Stimulated activated CD4-positive, alpha-beta T cell treated with anti-CD3 and anti-CD28 coated beads, Interleukin-15, amount 100 ng/mL, for 24 hours (primary cell): Measurements from ENCODE around the gene ORC6.

Experiments used
- DNase-seq: peaks from one replicate; pipeline ENCODE4 v3.0.0-alpha.2; 2020

Gene ORC6

DNA sequence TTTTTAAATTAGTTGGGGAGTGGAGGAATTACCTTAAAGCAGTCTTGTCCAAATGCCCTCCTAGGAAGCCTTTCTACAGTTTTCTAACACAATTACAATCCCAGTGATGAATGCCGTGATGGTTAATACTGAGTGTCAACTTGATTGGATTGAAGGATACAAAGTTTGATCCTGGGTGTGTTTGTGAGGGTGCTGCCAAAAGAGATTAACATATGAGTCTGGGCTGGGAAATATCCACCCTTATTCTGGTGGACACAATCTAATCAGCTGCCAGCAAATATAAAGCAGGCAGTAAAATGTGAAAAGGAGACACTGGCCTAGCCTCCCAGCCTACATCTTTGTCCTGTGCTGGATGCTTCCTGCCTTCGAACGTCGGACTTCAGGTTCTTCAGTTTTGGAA is 12.2 kb downstream of the ORC6 start:
- no peak for DNase-seq

DNA sequence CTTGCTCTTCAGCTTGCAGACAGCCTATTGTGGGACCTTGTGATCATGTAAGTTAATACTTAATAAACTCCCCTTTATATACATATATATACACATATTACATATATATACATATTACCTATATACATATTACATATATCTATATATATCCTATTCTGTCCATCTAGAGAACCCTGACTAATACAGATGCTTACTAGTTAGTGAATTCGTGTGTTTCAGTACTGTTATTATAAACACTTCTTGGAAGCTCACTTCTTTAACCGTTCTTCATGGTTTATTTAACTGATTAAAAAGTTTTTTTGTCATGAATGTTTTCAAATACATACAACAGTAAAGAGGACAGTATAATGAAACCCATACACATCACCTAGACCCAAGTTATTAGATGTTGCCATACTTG is 12.6 kb downstream of the ORC6 start:
- no peak for DNase-seq

DNA sequence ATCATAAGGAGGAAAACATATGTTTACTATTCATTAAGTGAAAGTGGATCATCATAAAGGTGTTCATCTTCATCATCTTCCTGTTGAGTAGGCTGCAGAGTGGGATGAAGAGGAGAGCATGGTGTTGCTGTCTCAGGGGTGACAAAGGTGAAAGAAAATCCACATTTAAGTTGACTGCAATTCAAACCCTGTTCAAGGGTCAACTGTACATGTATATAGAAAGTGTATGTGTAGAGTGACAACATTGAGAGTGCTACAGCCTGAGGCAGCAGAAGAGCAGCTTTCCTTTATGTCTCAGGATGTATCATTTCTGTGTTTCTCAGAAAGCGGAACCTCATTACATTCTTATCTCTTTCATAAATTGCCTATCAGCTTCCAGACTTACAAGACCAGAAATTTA is 17.2 kb downstream of the ORC6 start:
- no peak for DNase-seq

DNA sequence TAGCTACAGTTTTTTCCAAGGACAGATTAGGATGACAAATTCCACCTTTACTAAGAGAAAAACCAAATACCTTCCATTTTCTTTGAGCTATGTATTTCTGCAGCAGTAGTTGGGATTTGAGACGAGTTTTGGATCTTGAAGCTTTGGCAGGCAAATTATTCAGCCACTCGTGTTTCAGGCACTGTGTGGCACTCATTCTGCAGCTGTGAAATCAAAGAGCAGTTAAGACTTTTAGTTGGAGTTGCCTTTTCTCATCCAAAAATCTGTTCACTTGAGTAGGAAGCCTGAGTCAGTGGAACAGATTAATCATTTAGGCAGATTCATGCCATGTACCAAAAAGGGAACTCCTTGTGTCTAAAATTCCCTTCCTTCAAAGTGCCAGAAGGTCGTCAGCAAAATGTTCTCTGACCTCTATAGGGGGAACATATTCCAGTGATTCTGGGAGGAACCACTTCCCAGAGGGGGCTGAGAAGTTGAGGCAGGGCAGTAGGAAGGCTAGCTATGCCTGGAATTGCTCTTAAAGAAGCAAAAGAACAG is 20.1 kb downstream of the ORC6 start:
- DNase-seq = no peak

DNA sequence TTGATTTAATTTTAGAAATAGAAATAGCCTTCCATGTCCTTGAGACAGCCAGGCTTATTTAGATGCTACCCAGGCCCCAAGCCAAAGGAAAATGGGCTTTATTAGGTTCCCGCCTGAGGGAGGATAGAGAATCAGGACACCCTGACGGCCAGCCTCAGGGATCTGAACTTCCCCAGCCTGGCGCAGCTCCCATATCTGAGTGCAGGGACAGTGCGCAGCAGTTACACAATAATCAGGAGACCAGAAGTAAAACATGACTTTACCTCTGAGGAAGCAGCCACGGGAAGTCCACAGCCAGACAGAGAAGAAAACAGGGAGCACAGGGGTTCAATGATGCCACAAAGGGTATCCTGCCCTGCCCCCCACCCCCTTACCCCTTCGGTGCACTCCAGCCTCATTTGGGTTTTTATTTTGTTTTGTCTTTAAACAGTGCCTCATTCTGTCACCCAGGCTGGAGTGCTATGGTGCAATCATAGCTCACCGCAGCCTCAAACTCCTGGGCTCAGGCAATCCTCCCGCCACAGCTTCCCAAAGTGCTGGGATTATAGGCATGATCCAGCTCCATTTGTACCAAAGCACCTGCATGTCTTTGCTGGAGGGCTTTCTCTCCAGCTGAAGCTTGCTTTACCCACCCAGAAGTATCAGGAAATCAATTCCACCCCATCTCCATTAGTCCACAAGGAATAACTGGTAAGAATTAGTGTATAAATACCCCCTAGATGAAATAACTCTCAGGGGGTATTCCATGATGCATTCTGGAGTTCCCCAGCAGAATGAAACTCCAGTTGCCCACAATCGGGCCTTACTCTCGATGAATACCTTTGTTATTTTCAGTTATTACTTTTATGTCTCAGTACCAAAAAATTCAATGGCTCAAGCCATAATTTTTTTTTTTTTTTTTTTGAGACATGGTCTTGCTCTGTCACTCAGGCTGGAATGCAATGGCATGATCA is 21.9 kb downstream of the ORC6 start:
- no peak for DNase-seq

DNA sequence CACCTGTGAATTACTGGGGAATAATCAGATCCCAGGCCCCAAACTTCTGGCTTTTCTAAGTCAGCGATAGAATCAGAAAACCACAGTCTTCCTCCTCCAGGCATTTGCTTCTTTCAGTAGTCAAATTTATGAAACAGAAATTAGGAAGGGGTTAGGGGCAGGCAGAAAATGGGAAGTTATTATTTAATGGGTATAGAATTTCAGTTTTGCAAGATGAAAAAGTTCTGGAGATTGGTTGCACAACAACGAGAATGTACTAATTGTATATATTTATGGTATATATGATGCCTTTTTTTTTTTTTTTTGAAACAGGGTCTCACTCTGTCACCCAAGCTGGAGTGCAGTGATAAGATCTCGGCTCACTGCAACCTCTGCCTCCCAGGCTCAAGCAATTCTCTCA is 23.5 kb downstream of the ORC6 start:
- no peak for DNase-seq

DNA sequence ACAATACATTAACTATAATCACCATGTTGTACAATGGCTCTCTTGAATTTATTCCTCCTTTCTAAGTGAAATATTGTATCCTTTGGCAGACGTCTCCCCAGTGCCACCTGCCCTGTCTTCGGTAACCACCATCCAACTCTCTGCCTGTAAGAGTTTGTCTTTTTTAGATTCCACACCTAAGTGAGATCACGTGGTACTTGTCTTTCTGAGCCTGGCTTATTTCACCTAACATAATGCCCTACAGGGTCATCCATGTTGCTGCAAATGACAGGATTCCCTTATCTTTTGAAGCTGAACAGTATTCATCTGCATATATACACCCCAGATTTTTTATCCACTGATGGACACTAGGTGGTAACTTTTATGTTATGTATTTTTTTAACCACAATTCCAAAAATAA is 24.2 kb downstream of the ORC6 start:
- DNase-seq = no peak

DNA sequence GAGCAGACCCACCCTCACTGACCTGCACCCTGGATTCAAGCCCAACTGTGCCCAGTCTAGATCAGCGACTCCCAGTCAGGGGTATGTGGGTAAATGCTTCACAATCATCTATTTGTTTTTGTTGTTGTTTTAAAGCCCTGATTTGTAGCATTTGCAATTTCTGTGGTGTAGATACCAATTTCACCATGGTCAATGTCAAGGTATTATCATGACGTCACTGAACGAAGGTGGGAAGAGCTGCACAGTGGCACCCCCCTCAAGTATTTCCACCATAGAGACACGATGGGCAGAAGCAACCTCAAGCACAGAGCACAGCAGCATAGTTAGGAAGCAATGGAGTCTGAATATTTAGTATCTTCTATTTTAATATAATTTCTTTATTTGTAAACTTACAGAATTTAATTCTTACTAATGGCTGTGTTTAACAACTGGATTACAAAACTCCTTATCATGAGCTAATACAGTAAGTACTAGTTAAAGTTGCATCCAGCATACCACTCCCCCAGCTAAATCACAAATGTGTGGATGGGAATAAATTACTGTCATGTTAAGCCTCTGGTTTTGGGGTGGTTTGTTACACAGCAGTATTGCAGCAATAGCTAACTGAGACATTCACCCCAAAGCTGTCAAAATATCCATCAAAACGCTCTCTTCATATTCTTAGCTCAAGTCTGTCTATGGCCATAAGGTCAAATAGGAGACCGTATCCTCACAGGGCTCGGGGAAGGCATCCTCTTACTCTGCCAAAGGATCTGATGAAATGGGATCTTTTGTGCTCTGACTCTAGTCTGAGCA is 25.5 kb downstream of the ORC6 start:
- no peak for DNase-seq

DNA sequence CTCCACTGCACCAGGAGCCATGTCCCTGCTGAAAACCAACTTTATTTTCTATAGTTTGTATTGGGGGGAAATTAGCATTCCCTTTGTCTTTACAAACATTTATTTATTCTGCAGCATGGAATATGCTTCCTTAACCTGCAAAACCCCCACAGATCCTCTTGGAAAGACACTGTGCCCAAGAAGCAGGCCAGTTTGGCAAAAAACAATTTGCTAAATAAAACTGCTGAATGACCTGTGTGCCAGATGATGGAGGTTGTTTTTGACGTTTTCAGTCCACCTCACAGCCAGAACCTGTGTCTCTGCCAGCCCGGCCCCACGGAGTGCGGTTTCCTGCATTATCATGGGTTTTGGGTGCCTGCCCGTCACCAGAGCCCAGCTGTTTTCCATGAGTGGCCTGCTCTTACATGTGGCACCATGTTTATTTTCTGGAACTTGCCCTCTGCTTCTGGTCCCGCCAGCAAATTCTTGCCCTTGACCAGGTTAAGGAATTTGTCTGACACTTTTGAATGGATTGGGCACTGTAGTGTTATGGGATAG is 26.4 kb downstream of the ORC6 start:
- no peak for DNase-seq

DNA sequence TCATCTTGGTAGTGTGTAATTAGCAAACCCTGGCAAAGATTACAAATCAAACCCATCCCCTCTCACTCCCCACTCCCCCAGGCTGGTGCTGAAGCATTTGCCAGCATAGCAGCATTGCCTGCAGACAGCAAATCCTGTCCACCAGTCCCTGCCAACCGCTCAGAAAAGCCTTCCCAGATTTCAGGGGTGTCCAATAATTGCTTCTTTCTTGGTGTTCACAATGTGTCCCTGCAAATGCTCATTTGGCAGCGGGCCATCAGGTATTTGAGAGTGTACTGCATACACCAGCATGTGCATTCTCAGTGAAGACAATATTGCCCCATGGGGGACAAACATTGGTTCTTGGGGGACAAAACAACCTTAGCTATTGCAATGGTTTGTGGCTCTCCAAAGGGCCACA is 28.2 kb downstream of the ORC6 start:
- DNase-seq = no peak

DNA sequence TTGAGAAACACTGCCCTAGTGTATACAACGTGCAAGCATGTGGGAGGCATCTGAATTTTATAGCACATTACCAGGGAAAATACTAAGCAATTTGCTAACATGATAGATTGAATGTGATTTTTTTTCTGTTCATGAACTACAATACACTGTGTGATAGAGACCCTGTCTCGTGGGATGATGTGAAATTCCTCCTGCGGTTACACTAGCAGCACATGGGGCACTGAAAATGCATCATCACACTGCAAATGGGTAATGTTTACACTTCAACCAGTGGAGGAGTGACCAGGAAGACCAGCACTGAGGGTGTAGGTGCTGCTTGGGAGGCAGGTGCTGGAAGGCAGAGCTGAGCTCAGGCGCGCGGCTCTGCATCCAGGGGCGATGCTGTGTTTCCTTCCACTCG is 28.8 kb downstream of the ORC6 start:
- no peak for DNase-seq

DNA sequence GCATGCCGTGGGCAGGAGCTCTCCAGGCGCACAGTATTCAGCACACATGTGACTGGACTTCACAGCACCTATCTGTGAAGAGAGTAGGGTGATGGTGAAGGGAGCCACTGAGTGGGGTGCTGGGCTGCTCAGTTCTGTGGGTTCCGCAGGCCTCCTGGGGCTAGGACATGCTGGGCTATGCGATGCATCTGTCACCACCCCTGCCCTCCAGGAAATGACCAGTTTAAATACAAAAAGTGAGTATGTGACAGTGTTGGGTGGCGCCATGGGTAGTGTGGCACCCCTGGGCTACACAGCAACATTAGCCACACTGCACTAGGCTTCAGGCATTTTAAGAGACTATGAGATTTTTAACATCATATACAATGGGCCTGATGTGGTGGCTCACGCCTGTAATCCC is 30.1 kb downstream of the ORC6 start:
- no peak for DNase-seq

DNA sequence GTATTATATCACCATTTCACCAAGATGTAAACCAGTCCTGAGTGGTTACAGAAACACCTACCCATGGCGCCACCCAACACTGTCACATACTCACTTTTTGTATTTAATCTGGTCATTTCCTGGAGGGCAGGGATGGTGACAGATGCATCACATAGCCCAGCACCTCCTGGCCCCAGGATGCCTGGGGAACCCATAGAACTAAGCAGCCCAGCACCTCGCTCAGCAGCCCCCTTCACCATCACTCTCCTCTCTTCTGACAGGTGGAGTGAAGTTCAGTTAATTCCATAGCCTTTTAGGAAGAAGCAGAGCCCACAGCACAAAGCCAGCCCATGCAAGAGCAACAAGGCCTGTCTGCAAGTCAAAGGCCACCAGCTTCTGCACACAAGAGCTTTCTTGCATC is 31.2 kb downstream of the ORC6 start:
- no peak for DNase-seq

DNA sequence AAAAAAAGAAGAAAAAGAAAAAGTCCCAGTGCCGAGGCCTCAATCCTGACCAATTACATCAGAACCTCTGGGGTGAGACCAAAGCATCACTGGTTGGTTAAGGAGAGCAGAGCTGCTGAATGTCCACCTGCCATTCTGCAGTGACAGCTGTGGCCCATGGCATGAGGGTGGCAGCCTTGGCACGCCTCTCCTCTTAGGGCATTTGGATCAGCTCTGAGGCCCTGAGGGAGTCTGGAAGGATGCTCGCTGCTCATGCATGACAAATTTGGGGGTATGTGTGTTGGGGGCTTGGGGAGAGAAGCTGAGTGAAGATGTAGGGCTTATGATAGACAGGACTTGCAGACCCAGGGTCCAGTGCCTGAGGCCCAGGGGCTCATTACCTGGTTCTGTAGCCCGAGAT is 32.4 kb downstream of the ORC6 start:
- no peak for DNase-seq

DNA sequence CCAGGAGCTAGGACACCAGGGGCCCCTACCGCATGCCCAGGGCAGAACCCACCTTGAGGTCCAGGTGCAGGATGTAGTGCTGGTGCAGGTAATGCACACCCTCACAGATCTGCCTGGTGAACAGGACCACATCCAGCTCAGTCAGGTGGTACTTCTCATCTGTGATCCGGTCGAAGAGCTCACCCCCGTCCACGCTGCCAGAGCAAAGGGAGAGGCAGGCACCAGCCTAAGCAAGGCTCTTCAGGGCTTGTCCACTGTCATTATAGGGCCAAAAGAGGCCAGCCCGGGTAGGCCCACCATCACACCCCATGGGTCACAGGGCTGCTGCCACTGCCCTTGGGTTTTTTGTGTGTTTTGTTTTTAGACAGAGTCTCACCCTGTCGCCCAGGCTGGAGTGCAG is 37.7 kb downstream of the ORC6 start:
- no peak for DNase-seq

DNA sequence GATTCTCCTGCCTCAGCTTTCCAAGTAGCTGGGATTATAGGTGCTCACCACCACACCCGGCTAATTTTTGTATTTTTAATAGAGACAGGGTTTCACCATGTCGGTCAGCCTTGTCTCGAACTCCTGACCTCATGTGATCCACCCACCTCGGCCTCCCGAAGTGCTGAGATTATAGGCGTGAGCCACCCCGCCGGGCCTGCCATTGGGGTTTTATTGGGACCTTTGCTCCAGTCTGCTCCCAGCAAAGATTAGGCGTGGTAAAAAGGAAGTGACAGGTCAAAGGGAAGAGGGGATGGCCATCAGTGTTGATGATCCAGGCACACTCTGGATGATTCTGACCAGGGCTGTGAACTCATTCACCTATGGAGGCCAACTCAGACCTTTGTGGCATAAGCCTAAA is 38.2 kb downstream of the ORC6 start:
- DNase-seq = no peak

DNA sequence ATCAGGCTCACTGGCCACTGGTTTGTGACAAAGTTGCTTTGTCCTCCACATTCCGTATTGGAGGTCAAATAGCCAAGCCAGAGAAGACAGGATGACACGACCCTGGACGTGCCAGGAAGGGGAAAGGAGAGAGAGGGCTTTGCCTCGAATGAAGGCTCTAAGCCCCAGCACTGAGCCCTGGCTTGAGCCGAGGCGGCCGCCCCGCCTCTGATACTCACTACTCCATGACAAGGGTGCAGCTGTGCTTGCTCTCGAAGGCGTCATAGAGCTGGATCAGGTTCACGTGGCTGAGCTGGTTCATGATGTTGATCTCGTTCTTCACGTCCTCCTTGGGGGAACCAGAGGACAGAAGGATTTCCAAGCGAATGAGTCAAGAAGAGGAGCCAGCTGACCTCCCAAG is 39.3 kb downstream of the ORC6 start:
- no peak for DNase-seq

DNA sequence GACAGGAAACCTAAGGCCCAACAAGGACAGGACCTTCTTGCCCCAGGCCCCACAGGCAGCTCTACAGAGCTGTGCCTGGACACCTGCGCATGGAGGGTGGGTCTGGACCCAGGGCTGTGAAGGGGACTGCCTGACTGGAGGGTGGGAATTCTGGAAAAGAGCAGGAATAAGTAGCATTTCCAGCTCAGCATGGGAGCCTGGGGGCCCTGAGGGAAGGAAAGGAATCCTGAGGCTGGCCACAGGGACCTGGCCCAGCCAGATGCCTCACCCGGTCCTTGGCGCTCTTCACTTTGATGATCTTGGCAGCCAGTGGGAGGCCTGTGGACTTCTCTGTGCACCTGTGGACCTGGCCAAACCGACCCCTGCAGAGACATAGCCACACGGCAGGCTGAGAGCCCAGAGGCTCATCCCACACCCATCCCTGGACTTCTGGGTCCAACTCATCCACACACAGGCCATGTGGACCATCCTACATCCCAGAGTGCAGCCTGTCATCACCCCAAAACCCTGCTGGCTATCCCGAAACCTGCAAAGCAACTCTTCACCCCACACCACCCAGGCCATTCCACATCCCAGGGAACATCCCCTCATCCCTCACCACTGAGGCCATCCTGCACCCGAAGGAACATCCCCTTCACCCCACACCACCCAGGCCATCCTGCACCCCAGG is 40.0 kb downstream of the ORC6 start:
- no peak for DNase-seq

DNA sequence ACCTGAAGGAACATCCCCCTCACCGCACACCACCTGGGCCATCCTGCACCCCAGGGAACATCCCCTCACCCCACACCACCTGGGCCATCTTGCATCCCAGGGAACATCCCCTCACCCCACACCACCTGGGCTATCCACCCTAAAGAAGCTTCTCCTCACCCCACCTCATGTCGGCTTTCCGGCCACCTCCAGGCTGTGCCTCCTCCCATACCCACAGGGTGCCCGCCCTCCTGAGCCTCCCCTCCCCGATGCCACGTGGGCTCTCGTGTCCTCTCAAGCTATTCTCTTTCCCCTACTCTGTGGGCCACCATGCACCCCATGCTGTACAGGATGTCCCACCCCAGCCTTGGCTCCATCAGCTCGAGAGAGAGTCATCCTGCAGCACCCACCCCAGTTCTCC is 40.7 kb downstream of the ORC6 start:
- DNase-seq = no peak

DNA sequence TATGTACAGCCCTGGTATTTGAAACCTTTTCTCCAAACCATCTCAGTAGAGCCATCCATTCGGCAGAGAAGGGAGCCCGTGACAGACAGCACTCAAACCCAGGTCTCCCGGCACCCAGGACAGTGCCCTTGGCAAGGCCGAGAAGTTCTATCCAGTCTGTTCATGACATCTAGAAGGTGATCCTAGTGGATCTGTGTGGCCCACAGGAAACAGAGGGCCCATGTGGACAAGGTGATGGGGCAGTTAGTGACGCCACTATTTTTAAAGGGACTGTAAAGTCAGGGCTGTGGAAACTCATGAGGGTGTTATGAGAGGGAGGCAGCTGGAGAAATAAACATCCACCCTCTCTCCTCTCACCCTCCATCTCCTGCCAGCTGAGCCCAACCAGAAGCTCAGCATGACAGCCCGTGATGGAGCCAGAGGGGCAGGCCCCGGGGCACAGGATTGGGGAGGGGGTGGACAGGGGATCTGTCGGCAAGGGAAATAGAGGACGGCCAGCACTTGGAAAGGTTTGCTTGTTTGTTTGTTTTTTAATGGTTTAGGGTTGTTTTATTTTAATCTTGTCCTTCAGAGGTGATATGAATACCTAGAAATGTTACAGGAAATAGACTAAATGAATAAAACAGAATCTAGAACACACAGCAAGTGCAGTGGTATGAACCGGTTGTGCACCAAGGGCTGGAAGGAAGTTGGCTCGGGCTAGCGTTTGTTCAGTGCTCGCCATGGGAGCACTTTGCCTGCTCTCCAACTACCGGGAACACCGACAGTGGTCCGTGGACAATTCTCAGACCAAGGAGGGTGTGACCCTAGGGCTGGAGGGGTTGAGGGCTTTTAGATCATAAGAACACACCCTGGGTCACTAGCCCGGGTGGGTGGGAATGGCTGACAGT is 41.6 kb downstream of the ORC6 start:
- DNase-seq = no peak

DNA sequence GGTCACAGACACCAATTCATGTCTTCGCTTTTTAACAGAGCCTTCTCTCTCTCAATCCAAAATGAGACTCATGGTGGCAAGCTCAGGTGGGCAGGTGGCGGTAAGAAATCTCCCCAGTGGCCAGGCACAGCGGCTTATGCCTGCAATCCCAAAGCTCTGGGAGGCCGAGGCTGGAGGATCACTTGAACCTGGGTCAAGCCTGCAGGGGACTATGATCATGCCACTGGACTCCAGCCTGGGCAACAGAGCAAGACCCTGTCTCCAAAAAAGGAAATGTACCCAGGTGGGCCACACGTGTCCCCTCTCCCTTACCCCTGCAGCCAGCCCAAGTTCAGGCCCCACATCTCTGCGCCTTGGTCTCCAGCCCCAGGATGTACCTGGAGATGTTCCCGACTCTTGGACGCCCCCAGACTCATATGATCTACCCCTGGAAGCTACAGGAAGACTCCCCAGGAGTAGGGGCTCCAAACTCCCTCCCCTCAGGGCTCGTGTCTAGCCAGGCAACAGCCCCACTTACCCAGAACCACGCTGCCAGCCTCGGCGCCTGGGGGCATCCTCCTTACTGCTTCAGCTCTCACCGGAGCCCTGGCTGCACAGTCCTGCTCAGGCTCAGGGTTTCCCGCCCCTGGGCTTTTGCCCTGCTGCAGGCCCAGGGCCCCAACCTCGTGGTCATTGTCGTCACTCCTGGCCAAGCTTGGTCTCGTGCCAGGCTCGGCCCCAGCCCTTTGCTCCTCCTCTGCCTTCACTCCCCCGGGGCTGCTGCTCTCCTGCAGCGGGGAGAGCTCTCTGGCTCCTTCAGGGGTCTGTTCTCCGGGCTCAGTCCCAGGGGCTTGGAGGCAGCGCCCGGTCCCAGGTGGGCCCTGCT is 42.5 kb downstream of the ORC6 start:
- DNase-seq = no peak
